Measurements from ENCODE around the gene ZNF33A.
"Not testable (repeated sequence)": the region's sequence is repeated elsewhere in the genome, so short reads cannot be mapped to it uniquely, and the experiment has no call there.

The ZNF33A gene

DNA sequence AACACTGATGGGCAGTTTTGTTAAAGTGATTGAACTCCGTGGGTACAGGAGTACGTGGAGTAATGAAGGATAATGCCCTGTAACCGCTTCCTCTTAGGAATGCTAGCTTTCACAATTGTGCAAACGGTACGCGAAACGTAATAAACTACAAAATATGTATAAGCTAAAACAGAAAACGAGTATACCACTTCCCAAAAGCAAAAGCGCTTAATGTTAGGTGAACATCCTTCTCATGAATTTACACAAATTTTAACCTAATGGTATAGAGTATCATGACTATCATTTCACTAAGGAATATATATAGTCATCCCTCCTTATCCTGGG is 33.6 kb upstream of the ZNF33A start:
- peaks cover 4% of the 10 kb centered on the region for H3K27me3 Mint-ChIP-seq (ENCODE audit: low read depth, poor library complexity)
- H3K9me3 Mint-ChIP-seq, result peaks cover 32% of the 10 kb centered on the region
- peaks cover 23% of the 10 kb centered on the region for H3K36me3 Mint-ChIP-seq (ENCODE audit: low read depth)
- TF ChIP-seq, protein P1, sequence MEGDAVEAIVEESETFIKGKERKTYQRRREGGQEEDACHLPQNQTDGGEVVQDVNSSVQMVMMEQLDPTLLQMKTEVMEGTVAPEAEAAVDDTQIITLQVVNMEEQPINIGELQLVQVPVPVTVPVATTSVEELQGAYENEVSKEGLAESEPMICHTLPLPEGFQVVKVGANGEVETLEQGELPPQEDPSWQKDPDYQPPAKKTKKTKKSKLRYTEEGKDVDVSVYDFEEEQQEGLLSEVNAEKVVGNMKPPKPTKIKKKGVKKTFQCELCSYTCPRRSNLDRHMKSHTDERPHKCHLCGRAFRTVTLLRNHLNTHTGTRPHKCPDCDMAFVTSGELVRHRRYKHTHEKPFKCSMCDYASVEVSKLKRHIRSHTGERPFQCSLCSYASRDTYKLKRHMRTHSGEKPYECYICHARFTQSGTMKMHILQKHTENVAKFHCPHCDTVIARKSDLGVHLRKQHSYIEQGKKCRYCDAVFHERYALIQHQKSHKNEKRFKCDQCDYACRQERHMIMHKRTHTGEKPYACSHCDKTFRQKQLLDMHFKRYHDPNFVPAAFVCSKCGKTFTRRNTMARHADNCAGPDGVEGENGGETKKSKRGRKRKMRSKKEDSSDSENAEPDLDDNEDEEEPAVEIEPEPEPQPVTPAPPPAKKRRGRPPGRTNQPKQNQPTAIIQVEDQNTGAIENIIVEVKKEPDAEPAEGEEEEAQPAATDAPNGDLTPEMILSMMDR (IDR thresholded peaks at IDR 0.05), result peak; percentile 9
- no peak for DNase-seq
- H3K4me1 Mint-ChIP-seq, result peaks cover 12% of the 10 kb centered on the region
- peak overlapping the region; percentile 83 for H3K27ac Mint-ChIP-seq
- peak overlapping the region; percentile 90 for H3K4me3 Mint-ChIP-seq

- TF ChIP-seq, protein P1 (IDR thresholded peaks at IDR 0.05), result no peak
- H3K9me3 Mint-ChIP-seq, result peaks cover 76% of the 10 kb centered on the region
- H3K36me3 Mint-ChIP-seq (ENCODE audit: low read depth), result peaks cover 5% of the 10 kb centered on the region
- H3K4me3 Mint-ChIP-seq, result no peak overlapping the region
- H3K27me3 Mint-ChIP-seq (ENCODE audit: low read depth, poor library complexity), result peaks cover 7% of the 10 kb centered on the region
- no peaks in the 10 kb centered on the region for H3K4me1 Mint-ChIP-seq
- H3K27ac Mint-ChIP-seq, result no peak overlapping the region
- DNase-seq, result no peak
Observed at GRCh38 chr10:37991655-37992054, 18.8 kb upstream of the ZNF33A start.

DNA sequence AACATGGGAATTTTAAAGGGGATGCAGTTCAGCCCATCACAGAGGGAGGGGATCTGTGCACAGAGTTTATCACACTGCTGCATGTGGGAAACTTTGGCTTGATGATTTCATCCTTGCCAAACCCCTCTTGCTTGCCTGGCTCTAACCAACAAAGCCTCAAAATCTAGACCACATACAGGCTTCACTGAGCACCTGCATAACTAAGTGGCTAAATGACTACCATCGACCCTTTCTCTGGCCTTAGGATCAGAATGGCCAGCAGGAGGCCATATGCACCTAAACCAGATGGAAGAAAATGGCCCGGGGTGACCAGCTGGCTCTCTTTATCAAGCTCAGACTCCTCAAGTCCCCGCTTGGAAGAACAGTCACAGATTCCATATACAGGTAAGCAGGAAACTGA is 18.4 kb upstream of the ZNF33A start:
- Mint-ChIP-seq H3K4me3 (no peak overlapping the region), H3K9me3 (peaks cover 72% of the 10 kb centered on the region), H3K27me3 (ENCODE audit: low read depth, poor library complexity) (peaks cover 6% of the 10 kb centered on the region), H3K4me1 (no peaks in the 10 kb centered on the region), H3K27ac (no peak overlapping the region), H3K36me3 (ENCODE audit: low read depth) (peaks cover 3% of the 10 kb centered on the region)
- no peak for DNase-seq
- TF ChIP-seq, protein P1 (IDR thresholded peaks at IDR 0.05), result no peak

DNA sequence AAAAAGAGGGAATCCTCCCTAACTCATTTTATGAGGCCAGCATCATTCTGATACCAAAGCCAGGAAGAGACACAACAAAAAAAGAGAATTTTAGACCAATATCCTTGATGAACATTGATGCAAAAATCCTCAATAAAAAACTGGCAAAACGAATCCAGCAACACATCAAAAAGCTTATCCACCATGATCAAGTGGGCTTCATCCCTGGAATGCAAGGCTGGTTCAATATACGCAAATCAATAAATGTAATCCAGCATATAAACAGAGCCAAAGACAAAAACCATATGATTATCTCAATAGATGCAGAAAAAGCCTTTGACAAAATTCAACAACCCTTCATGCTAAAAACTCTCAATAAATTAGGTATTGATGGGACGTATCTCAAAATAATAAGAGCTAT is 11.6 kb upstream of the ZNF33A start:
- not testable (repeated sequence) for H3K4me1 Mint-ChIP-seq; H3K36me3 Mint-ChIP-seq (ENCODE audit: low read depth); H3K27me3 Mint-ChIP-seq (ENCODE audit: low read depth, poor library complexity); H3K4me3 Mint-ChIP-seq; H3K27ac Mint-ChIP-seq; DNase-seq
- H3K9me3 Mint-ChIP-seq, result peaks cover 38% of the 10 kb centered on the region

GRCh38 chr10:38000474-38000873 is 10.0 kb upstream of the ZNF33A start:
- not testable (repeated sequence) for H3K4me3 Mint-ChIP-seq; H3K4me1 Mint-ChIP-seq; DNase-seq; H3K36me3 Mint-ChIP-seq (ENCODE audit: low read depth); H3K27me3 Mint-ChIP-seq (ENCODE audit: low read depth, poor library complexity); H3K27ac Mint-ChIP-seq
- peaks cover 29% of the 10 kb centered on the region for H3K9me3 Mint-ChIP-seq

DNA sequence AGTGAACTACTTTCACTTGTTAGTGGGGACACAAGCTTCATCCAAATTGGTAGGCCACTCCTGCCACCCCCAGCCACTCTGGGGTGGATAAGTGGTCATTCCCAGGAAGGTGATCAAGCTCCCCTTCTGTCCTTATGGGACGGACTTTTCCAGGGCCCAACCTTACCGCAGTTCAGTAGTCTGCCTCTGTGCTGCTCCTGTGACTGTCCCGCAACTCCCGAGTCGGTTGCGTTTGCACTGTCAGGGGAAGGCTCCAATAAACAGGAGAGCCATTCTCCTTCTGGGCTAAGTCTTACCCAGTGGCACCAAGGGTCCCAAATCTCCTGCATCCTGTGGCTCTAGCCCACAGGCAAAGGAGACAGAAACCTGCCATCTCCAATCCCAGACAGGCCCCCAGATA is 7.4 kb upstream of the ZNF33A start:
- H3K27me3 Mint-ChIP-seq (ENCODE audit: low read depth, poor library complexity), result peaks cover 11% of the 10 kb centered on the region
- H3K9me3 Mint-ChIP-seq, result peaks cover 22% of the 10 kb centered on the region
- no peak overlapping the region for H3K4me3 Mint-ChIP-seq
- DNase-seq, result no peak
- no peak overlapping the region for H3K27ac Mint-ChIP-seq
- no peaks in the 10 kb centered on the region for H3K36me3 Mint-ChIP-seq (ENCODE audit: low read depth)
- TF ChIP-seq, protein P1 (IDR thresholded peaks at IDR 0.05), result no peak
- no peaks in the 10 kb centered on the region for H3K4me1 Mint-ChIP-seq

GRCh38 chr10:38003588-38003987 is 6.9 kb upstream of the ZNF33A start:
- Mint-ChIP-seq H3K27me3 (ENCODE audit: low read depth, poor library complexity) (peaks cover 13% of the 10 kb centered on the region), H3K9me3 (peaks cover 27% of the 10 kb centered on the region), H3K36me3 (ENCODE audit: low read depth) (no peaks in the 10 kb centered on the region), H3K27ac (no peak overlapping the region), H3K4me3 (no peak overlapping the region), H3K4me1 (no peaks in the 10 kb centered on the region)
- DNase-seq, result no peak
- TF ChIP-seq, protein P1 (IDR thresholded peaks at IDR 0.05), result no peak
